ENCODE measurements around the gene CHFR.

GRCh38 chr12:132842449-132843045 lies 44.9 kb downstream of the CHFR start:
- no peak for TF ChIP-seq SIN3A (IDR thresholded peaks at IDR 0.05; ENCODE audit: borderline replicate concordance, insufficient read depth, low read depth, low read length)
- TF ChIP-seq, protein P1, sequence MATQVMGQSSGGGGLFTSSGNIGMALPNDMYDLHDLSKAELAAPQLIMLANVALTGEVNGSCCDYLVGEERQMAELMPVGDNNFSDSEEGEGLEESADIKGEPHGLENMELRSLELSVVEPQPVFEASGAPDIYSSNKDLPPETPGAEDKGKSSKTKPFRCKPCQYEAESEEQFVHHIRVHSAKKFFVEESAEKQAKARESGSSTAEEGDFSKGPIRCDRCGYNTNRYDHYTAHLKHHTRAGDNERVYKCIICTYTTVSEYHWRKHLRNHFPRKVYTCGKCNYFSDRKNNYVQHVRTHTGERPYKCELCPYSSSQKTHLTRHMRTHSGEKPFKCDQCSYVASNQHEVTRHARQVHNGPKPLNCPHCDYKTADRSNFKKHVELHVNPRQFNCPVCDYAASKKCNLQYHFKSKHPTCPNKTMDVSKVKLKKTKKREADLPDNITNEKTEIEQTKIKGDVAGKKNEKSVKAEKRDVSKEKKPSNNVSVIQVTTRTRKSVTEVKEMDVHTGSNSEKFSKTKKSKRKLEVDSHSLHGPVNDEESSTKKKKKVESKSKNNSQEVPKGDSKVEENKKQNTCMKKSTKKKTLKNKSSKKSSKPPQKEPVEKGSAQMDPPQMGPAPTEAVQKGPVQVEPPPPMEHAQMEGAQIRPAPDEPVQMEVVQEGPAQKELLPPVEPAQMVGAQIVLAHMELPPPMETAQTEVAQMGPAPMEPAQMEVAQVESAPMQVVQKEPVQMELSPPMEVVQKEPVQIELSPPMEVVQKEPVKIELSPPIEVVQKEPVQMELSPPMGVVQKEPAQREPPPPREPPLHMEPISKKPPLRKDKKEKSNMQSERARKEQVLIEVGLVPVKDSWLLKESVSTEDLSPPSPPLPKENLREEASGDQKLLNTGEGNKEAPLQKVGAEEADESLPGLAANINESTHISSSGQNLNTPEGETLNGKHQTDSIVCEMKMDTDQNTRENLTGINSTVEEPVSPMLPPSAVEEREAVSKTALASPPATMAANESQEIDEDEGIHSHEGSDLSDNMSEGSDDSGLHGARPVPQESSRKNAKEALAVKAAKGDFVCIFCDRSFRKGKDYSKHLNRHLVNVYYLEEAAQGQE (IDR thresholded peaks at IDR 0.05; ENCODE audit: insufficient read depth in 1 of 2, low read depth in 2 of 2, low read length in 1 of 2) = no peak

Measured in Panc1 (cell line).